K562 (cell line): ENCODE data around the gene GLT8D2. TPM values are rescaled to one million over a fixed set of nuclear protein-coding genes. Genes with fewer than 3 reads are reported as not detected.

Experiments
- ARID4B ChIP-seq: sonication (generic); formaldehyde crosslinking; IDR thresholded peaks from 2 replicates; pipeline ENCODE4 v1.8.0; 2022; ENCODE audit warnings: mild to moderate bottlenecking, missing genetic modification reagents
- BRF2 ChIP-seq: IDR thresholded peaks from 3 replicates; pipeline ENCODE4 v1.6.1; 2011; ENCODE audit warnings: borderline replicate concordance, mild to moderate bottlenecking; ENCODE audit not compliant: insufficient read length, insufficient read depth
- ESRRA ChIP-seq: fragments of 450-650 bp; IDR thresholded peaks from 2 replicates; pipeline ENCODE4 v1.6.1; 2014; ENCODE audit warnings: low read depth, mild to moderate bottlenecking, moderate library complexity, borderline replicate concordance
- FOXJ3 ChIP-seq: sonication (generic); formaldehyde crosslinking; IDR thresholded peaks from 2 replicates; pipeline ENCODE4 v1.4.0; 2020; ENCODE audit warnings: mild to moderate bottlenecking, missing genetic modification reagents
- GATA2 ChIP-seq: sonication (generic); formaldehyde crosslinking; IDR thresholded peaks from 2 replicates; pipeline ENCODE4 v1.4.0; 2020; ENCODE audit warnings: mild to moderate bottlenecking, missing genetic modification reagents
- GTF2E2 ChIP-seq: fragments of 200-800 bp; sonication (Bioruptor generic); IDR thresholded peaks from 2 replicates; pipeline ENCODE4 v1.6.1; 2016; ENCODE audit warnings: missing genetic modification characterization, missing compliant biosample characterization
- IRF1 ChIP-seq: sonication (generic); formaldehyde crosslinking; IDR thresholded peaks from 2 replicates; pipeline ENCODE4 v1.8.0; 2022; ENCODE audit warnings: missing genetic modification reagents, mild to moderate bottlenecking, borderline replicate concordance
- MLLT1 ChIP-seq, 2 experiments: fragments of 450-650 bp; IDR thresholded peaks; 2 replicates each; pipeline ENCODE4 v1.6.1; 2016
- NFATC3 ChIP-seq: fragments of 450-650 bp; IDR thresholded peaks from 2 replicates; pipeline ENCODE4 v1.6.1; 2017; ENCODE audit warnings: mild to moderate bottlenecking
- RAD51 ChIP-seq: fragments of 450-650 bp; IDR thresholded peaks from 2 replicates; pipeline ENCODE4 v1.7.1; 2016; ENCODE audit warnings: low read depth, mild to moderate bottlenecking, borderline replicate concordance
- RERE ChIP-seq: sonication (generic); formaldehyde crosslinking; IDR thresholded peaks from 2 replicates; pipeline ENCODE4 v1.8.0; 2023; ENCODE audit warnings: missing genetic modification reagents, mild to moderate bottlenecking, borderline replicate concordance
- SRSF3 ChIP-seq: fragments of 200-400 bp; formaldehyde crosslinking; IDR thresholded peaks from 2 replicates; pipeline ENCODE4 v1.6.1; 2016; ENCODE audit warnings: mild to moderate bottlenecking, low read length, moderate library complexity; ENCODE audit not compliant: insufficient read depth
- polyA plus RNA-seq, 8 experiments: library from polyadenylated mRNA; depleted of rRNA in 4 of 8; stranded (reverse) in 5 of 8; unstranded in 3 of 8; fragments of >200 nt; fragmentation: Nextera tagmentation in 2 of 8; fragmentation: Illumina TruSeq in 1 of 8; extraction: Ambion mirVana in 2 of 8; extraction: Trizol in 1 of 8; gene quantifications; 2 replicates each; pipeline versions ENCODE4 v1.2.1 to v1.2.3, GENCODE V29; 2011 to 2014; ENCODE audit warnings: inconsistent platforms in 1 of 8, missing spikeins in 1 of 8
- total RNA-seq, 7 experiments: library from RNA; depleted of rRNA in 6 of 7; stranded (reverse); fragments of >200 nt in 6 of 7; fragmentation: Illumina TruSeq in 2 of 7; extraction: Trizol in 2 of 7; gene quantifications; 2 replicates each; pipeline versions ENCODE4 v1.2.1 to v1.2.3, GENCODE V29; 2011 to 2021; ENCODE audit warnings: low replicate concordance in 1 of 7

The GLT8D2 gene
- total and polyA plus RNA-seq, 9 of the 15 experiments (the other 6 are each of a cell fraction or from before 2014, with no cell fraction given): 0.18 to 0.27 (median 0.18) TPM; not detected in 6

- TF ChIP-seq MLLT1 (IDR thresholded peaks at IDR 0.05): peak; percentile 31 to 52; a peak in 3 of 4 replicates
- no peak for TF ChIP-seq FOXJ3
- peak; percentile 71; the same call in 1 of the 2 replicates for TF ChIP-seq ESRRA
- TF ChIP-seq NFATC3: no peak
- no peak for TF ChIP-seq IRF1 (CRISPR knock-in tag)
- TF ChIP-seq BRF2: no peak
- peak; percentile 92 for TF ChIP-seq GTF2E2 (tag)
- no peak for TF ChIP-seq RERE (CRISPR knock-in tag)
- no peak for TF ChIP-seq SRSF3
- peak; percentile 99 for TF ChIP-seq RAD51
- peak; percentile 90 for TF ChIP-seq ARID4B
- no peak for TF ChIP-seq GATA2
Observed at GRCh38 chr12:103965590-103966504, 84.1 kb downstream of the GLT8D2 start, which contains the start of gene TDG (continued).
